B cell (primary cell): Measurements from ENCODE around the gene CCDC124. TPM values are rescaled to one million over a fixed set of nuclear protein-coding genes. Genes with fewer than 3 reads are reported as not detected.

Source experiments
- ATAC-seq: fragments of 200-7000 bp; cut with Tn5 transposase; one replicate; pipeline ENCODE4 v1.10.0; 2021; ENCODE audit warnings: low read depth, mild to moderate bottlenecking, moderate number of reproducible peaks, moderate library complexity
- CTCF ChIA-PET: fragments of 350-600 bp; sonication (Branson Sonifier 250); formaldehyde crosslinking; loops from one replicate; lab custom pipeline; 2021; ENCODE audit warnings: antibody characterized with exemption, inconsistent platforms; lab: Charles Lee
- POLR2A ChIA-PET: fragments of 350-600 bp; sonication (Branson Sonifier 250); formaldehyde crosslinking; loops from one replicate; lab custom pipeline; 2021; ENCODE audit warnings: antibody characterized with exemption; lab: Charles Lee
- DNase-seq: peaks from one replicate; pipeline ENCODE4 v3.0.0; 2013
- H2AFZ ChIP-seq: 2 replicates; pipeline ENCODE4 v1.6.1; 2012; ENCODE audit warnings: mild to moderate bottlenecking, low read depth, low read length; ENCODE audit not compliant: insufficient read depth, poor library complexity, severe bottlenecking
- H3K27ac ChIP-seq, 2 donors: 1 replicate in 1 of 2; 2 replicates in 1 of 2; pipeline ENCODE4 v1.5.1; 2012 to 2013; ENCODE audit warnings: low read length in 2 of 2, mild to moderate bottlenecking in 2 of 2, moderate library complexity in 1 of 2
- H3K27me3 ChIP-seq, 4 experiments: fragments of 200-600 bp in 1 of 4; sonication (generic) in 1 of 4; replicated peaks in 1 of 4; 1 replicate in 2 of 4; 2 replicates in 2 of 4; pipeline versions ENCODE4 v1.6.1 to v1.7.0; 2013 to 2016; ENCODE audit warnings: low read length in 3 of 4, mild to moderate bottlenecking in 2 of 4, mixed read lengths in 1 of 4, moderate library complexity in 1 of 4; ENCODE audit not compliant: insufficient read depth in 4 of 4, control insufficient read depth in 3 of 4; ENCODE audit errors: control extremely low read depth in 1 of 4
- H3K36me3 ChIP-seq, 2 experiments: replicated peaks in 1 of 2; 1 replicate in 1 of 2; 2 replicates in 1 of 2; pipeline versions ENCODE4 v1.6.1 to v1.7.1; 2013; ENCODE audit warnings: low read length in 1 of 2; ENCODE audit not compliant: insufficient read depth in 2 of 2, control insufficient read depth in 1 of 2; ENCODE audit errors: control extremely low read depth in 1 of 2, extremely low read depth in 1 of 2
- H3K4me1 ChIP-seq, 2 donors: fragments of 200-600 bp in 1 of 2; sonication (generic) in 1 of 2; 1 replicate in 1 of 2; 2 replicates in 1 of 2; pipeline versions ENCODE4 v1.5.1 to v1.6.1; 2013 to 2017; ENCODE audit warnings: low read length in 2 of 2; ENCODE audit not compliant: control insufficient read depth in 2 of 2, insufficient read depth in 2 of 2
- H3K4me2 ChIP-seq: replicated peaks from 2 replicates; pipeline ENCODE3; 2012; ENCODE audit warnings: mild to moderate bottlenecking, low read depth, low read length; ENCODE audit not compliant: poor library complexity, severe bottlenecking
- H3K4me3 ChIP-seq, 5 experiments: fragments of 200-600 bp in 1 of 5; sonication (generic) in 1 of 5; 1 replicate in 3 of 5; 2 replicates in 2 of 5; pipeline versions ENCODE4 v1.5.1 to v1.7.0; 2011 to 2016; ENCODE audit warnings: low read length in 4 of 5, mild to moderate bottlenecking in 4 of 5, low read depth in 2 of 5, control low read depth in 1 of 5, moderate library complexity in 1 of 5; ENCODE audit not compliant: insufficient read depth in 1 of 5; ENCODE audit errors: control extremely low read depth in 1 of 5, extremely low read depth in 1 of 5
- H3K79me2 ChIP-seq: fragments of 200-600 bp; sonication (generic); one replicate; pipeline ENCODE4 v1.6.0; 2016; ENCODE audit warnings: low read length; ENCODE audit not compliant: control insufficient read depth, insufficient read depth
- H3K9ac ChIP-seq: fragments of 200-600 bp; sonication (generic); 2 replicates; pipeline ENCODE4 v1.6.1; 2017; ENCODE audit warnings: mild to moderate bottlenecking, low read length, moderate library complexity
- H3K9me3 ChIP-seq, 3 donors: one replicate each; pipeline versions ENCODE4 v1.6.1 to v1.7.1; 2013; ENCODE audit warnings: low read length in 2 of 3; ENCODE audit not compliant: control insufficient read depth in 2 of 3, insufficient read depth in 1 of 3; ENCODE audit errors: control extremely low read depth in 1 of 3
- H4K20me1 ChIP-seq: 2 replicates; pipeline ENCODE4 v1.6.0; 2012; ENCODE audit warnings: mild to moderate bottlenecking, low read length; ENCODE audit not compliant: insufficient read depth, control insufficient read depth, poor library complexity, severe bottlenecking
- H3K27ac Mint-ChIP-seq: one replicate; pipeline ENCODE4 v1.8.0; 2021; ENCODE audit warnings: mixed read lengths
- H3K27me3 Mint-ChIP-seq: one replicate; pipeline ENCODE4 v1.8.0; 2021; ENCODE audit warnings: mixed read lengths
- H3K4me1 Mint-ChIP-seq: one replicate; pipeline ENCODE4 v1.8.0; 2021; ENCODE audit warnings: mixed read lengths
- H3K4me3 Mint-ChIP-seq: one replicate; pipeline ENCODE4 v1.8.0; 2021; ENCODE audit warnings: mixed read lengths
- H3K9me3 Mint-ChIP-seq: one replicate; pipeline ENCODE4 v1.8.0; 2022; ENCODE audit warnings: mixed read lengths; ENCODE audit not compliant: insufficient read depth
- CTCF ChIP-seq: fragments of 200-600 bp; IDR thresholded peaks from one replicate; pipeline ENCODE4 v1.8.0; 2022; ENCODE audit warnings: antibody characterized with exemption, mild to moderate bottlenecking
- EZH2 ChIP-seq: IDR thresholded peaks from 2 replicates; pipeline ENCODE4 v1.6.1; 2012; ENCODE audit warnings: borderline replicate concordance, low read depth, mild to moderate bottlenecking, moderate library complexity, low read length; ENCODE audit not compliant: insufficient read depth, poor library complexity, severe bottlenecking
- WGBS: methylation state at CpG from one replicate; pipeline ENCODE4 v1.1.5; 2013; ENCODE audit warnings: missing lambda C conversion rate; ENCODE audit not compliant: insufficient coverage; 5-methylcytosine and 5-hydroxymethylcytosine counted together
- intact Hi-C: fragments of 100-400 bp; cut with micrococcal nuclease; formaldehyde crosslinking; loops from one replicate; pipeline ENCODE4 v1.10.0; 2022
- polyA plus RNA-seq: library from polyadenylated mRNA; depleted of rRNA; stranded (reverse); fragments of >200 nt; gene quantifications from 2 replicates; pipeline ENCODE4 v1.2.3, GENCODE V29; 2012
- total RNA-seq, 2 donors: library from RNA; stranded (reverse); fragments of 120-200 nt in 1 of 2; gene quantifications; 1 replicate in 1 of 2; 2 replicates in 1 of 2; pipeline versions ENCODE4 v1.2.3 to v1.2.4, GENCODE V29; 2013 to 2022

Gene CCDC124
- total and polyA plus RNA-seq, 2 donors (not counting 1 experiment from before 2014, with no cell fraction given), result 25.0 to 57.8 TPM

DNA sequence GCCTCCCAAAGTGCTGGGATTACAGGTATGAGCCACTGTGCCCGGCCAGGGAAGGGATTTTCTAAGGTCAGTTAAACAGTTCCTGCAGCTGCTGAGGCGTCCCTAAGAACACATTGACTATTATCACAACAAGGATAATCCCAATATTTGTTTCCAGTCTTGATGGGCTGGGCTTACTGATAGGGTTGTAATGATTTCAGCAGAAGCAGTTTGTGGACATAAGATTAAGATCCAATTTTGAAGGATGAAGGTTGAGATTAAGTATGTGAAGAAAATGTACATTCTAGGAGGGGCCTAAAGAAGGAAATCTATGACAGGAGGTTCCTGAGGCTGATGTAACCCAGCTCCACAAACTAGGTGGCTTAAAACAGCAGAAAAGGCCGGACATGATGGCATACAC, 10.7 kb upstream of the CCDC124 start:
- H3K4me2 ChIP-seq, result no peak overlapping the region
- no peak for ATAC-seq
- H3K4me3 ChIP-seq, result no peak overlapping the region
- H3K9ac ChIP-seq, result no peak overlapping the region
- no peaks in the 10 kb centered on the region for H4K20me1 ChIP-seq
- H3K27me3 ChIP-seq, result peaks cover 0 to 11% (median 0%) of the 10 kb centered on the region in 4 experiments
- H3K4me1 Mint-ChIP-seq, result no peaks in the 10 kb centered on the region
- H3K36me3 ChIP-seq, result no peaks in the 10 kb centered on the region
- TF ChIP-seq EZH2 (no peak), CTCF (no peak)
- POLR2A ChIA-PET, result no interaction called here
- peaks cover 0 to 10% (median 0%) of the 10 kb centered on the region in 3 donors for H3K9me3 ChIP-seq
- intact Hi-C loops, result no loop called here
- no peak overlapping the region for H3K27ac Mint-ChIP-seq
- CTCF ChIA-PET, result interaction anchor here (1.5 kb wide), 1 partner anchor 10 kb away, joined by 6 read pairs; the partner anchor contains the start of gene CCDC124
- WGBS, result 60% methylated on average over 1 of the region's 3 CpGs
- H3K9me3 Mint-ChIP-seq, result no peaks in the 10 kb centered on the region
- no peak overlapping the region for H2AFZ ChIP-seq
- H3K27me3 Mint-ChIP-seq, result peaks cover 13% of the 10 kb centered on the region
- no peak for DNase-seq
- H3K79me2 ChIP-seq, result no peaks in the 10 kb centered on the region
- no peak overlapping the region for H3K27ac ChIP-seq
- no peak overlapping the region for H3K4me3 Mint-ChIP-seq
- H3K4me1 ChIP-seq, result no peaks in the 10 kb centered on the region

- Histone ChIP-seq H3K27me3 (peaks cover 0 to 5% (median 0%) of the 10 kb centered on the region in 4 experiments), H3K9ac (no peak overlapping the region), H3K36me3 (no peaks in the 10 kb centered on the region), H3K4me1 (no peaks in the 10 kb centered on the region), H3K4me2 (no peak overlapping the region), H3K9me3 (no peaks in the 10 kb centered on the region), H3K79me2 (no peaks in the 10 kb centered on the region), H3K27ac (no peak overlapping the region), H4K20me1 (no peaks in the 10 kb centered on the region), H3K4me3 (no peak overlapping the region), H2AFZ (no peak overlapping the region)
- ChIA-PET POLR2A (no interaction called here), CTCF (interaction anchor here (0.7 to 1.2 kb wide), 4 partner anchors 12 to 197 kb away, joined by 3 to 4 read pairs (median 4); partner anchors contain the start of gene RPL18A)
- 92% methylated on average over 2 of the region's 4 CpGs for WGBS
- Mint-ChIP-seq H3K4me1 (no peaks in the 10 kb centered on the region), H3K9me3 (no peaks in the 10 kb centered on the region), H3K4me3 (no peak overlapping the region), H3K27ac (no peak overlapping the region), H3K27me3 (peaks cover 9% of the 10 kb centered on the region)
- ATAC-seq (no peak), DNase-seq (no peak)
- no peak for TF ChIP-seq CTCF
- no peak for TF ChIP-seq EZH2
- intact Hi-C loops, result no loop called here
These were observed 6.8 kb upstream of the CCDC124 start for GRCh38 chr19:17926044-17926443.
